Measurements from ENCODE around the gene MUTYH.
"Not testable (repeated sequence)": the region's sequence is repeated elsewhere in the genome, so short reads cannot be mapped to it uniquely, and the experiment has no call there.

The MUTYH gene

DNA sequence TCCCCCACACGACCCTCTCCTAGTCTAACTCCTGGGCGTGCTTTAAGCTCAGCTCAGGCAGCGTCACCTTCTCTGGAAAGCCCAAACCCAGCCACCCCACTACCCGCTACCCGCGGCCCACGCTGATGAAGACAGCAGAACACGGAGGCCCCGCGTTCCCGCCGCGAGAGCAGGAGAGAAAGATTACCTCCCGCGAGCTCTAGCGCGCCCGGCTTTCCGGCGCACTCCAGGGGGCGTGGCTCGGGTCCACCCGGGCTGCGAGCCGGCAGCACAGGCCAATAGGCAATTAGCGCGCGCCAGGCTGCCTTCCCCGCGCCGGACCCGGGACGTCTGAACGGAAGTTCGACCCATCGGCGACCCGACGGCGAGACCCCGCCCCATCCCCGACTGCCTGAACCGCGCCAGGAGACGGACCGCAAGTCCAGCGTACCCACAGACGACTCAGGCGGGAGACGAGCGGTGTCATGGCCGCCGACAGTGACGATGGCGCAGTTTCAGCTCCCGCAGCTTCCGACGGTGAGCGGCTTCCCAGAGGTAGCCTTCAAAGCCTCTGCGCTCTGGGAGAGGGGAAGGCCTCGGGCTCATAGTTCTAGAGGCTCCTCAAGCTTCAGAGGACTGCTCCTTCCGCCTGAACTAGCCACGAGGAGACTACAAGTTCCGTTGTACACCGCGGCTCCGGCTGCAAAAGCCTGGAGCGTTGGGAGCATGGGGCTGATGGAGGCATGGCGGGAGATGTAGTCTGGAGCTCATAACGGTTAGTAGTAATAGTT, at the start of gene MUTYH, which contains the start of gene TOE1:
Gene MUTYH, minus strand, starts transcription at position 652 of the 770 bp plus-strand sequence. CDS start 5,935 bp downstream, outside the sequence.
Gene TOE1, plus strand, starts transcription at position 382 of the 770 bp plus-strand sequence. Its CDS starts 83 bp downstream, at position 465.
- peak; percentile 95 for DNase-seq
- in situ Hi-C loops (cut with MboI; ENCODE audit: low pct_unique_long_range_greater_than_20kb, low sequenced_read_pairs), result no loop called here

DNA sequence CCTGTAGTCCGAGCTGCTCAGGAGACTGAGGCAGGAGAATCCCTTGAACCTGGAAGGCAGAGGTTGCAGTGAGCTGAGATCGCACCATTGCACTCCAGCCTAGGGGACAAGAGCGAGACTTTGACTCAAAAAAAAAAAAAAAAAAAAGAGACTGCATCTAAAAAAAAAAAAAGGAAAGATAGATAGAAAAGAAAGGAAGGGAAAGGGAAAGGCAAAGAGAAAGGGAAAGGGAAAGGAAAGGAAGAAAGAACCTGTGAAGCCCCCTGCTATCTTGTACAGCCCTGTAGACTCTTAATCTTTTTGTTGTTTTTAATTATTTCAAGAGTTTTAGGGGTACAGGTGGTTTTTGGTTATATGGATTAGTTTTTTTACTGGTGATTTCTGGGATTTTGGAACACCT, 46.0 kb upstream of the MUTYH start:
- no peak for DNase-seq
- in situ Hi-C loops (cut with MboI; ENCODE audit: low pct_unique_long_range_greater_than_20kb, low sequenced_read_pairs), result no loop called here

DNA sequence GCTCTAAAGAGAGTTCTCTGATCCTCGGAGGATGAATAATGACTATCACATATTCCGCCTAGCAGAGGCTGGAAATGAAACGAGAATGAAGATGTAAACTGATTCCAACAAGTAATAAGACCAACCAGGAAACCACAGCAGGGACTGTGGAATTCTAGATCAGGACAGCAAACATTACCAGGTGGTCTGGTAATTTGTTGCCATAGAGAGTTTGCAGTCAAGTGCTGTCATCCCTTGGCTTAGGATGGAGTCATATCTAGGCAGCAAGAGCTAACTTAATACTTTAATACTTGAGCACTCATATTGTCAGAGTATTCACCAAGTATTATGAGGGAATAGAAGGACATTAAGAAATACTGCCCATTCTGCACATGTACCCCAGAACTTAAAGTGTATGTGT, 45.1 kb upstream of the MUTYH start:
- in situ Hi-C loops (cut with MboI; ENCODE audit: low pct_unique_long_range_greater_than_20kb, low sequenced_read_pairs), result no loop called here
- DNase-seq, result no peak

DNA sequence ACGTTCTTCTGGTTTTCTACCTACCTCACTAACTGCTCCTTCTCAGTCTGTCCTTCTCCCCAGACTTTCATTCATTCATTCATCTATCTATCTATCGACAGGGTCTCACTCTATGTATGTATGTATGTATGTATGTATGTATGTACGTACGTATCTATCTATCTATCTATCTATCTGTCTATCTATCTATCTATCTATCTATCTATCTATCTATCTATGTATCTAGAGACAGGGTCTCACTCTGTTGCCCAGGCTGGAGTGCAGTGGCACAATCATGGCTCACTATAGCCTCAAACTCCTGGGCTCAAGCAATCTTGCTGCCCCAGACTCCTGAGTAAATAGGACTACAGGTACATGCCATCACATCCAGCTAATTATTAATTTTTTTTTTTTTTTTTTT, 44.0 kb upstream of the MUTYH start:
- DNase-seq; in situ Hi-C loops (cut with MboI; ENCODE audit: low pct_unique_long_range_greater_than_20kb, low sequenced_read_pairs): not testable (repeated sequence)

GRCh38 chr1:45383191-45383590, 43.0 kb upstream of the MUTYH start:
- in situ Hi-C loops (cut with MboI; ENCODE audit: low pct_unique_long_range_greater_than_20kb, low sequenced_read_pairs), result no loop called here

GRCh38 chr1:45381243-45381642, 41.0 kb upstream of the MUTYH start:
- DNase-seq, result no peak

More at GRCh38 chr1:45383191-45383590, 43.0 kb upstream of the MUTYH start:
- no peak for DNase-seq

DNA sequence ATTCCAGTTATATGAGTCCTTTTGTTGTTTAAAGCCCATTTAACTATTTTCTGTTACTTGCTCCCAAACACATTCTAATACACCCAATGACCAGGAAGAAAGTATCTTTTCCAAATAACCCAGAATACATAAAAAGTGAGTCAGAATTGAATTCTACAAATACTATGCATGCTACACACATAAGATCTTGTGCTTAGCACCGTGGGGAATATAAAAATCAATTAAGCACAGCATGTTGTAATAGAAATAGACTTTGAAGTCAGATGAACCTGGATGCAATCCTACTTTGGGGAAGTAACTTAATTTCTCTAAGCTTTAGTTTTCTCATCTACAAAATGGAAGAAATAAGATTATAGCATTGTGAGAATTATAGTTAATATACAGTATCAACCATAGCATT, 40.5 kb upstream of the MUTYH start:
- in situ Hi-C loops (cut with MboI; ENCODE audit: low pct_unique_long_range_greater_than_20kb, low sequenced_read_pairs), result no loop called here

More at GRCh38 chr1:45381243-45381642, 41.0 kb upstream of the MUTYH start:
- in situ Hi-C loops (cut with MboI; ENCODE audit: low pct_unique_long_range_greater_than_20kb, low sequenced_read_pairs), result no loop called here

GRCh38 chr1:45380125-45380524, 39.9 kb upstream of the MUTYH start:
- no peak for DNase-seq
- in situ Hi-C loops (cut with MboI; ENCODE audit: low pct_unique_long_range_greater_than_20kb, low sequenced_read_pairs), result no loop called here

More for the DNA sequence above, 40.5 kb upstream of the MUTYH start:
- no peak for DNase-seq

- in situ Hi-C loops (cut with MboI; ENCODE audit: low pct_unique_long_range_greater_than_20kb, low sequenced_read_pairs), result no loop called here
These were observed 39.3 kb upstream of the MUTYH start for GRCh38 chr1:45379524-45379923.

GRCh38 chr1:45378184-45378583, 37.9 kb upstream of the MUTYH start:
- no peak for DNase-seq
- in situ Hi-C loops (cut with MboI; ENCODE audit: low pct_unique_long_range_greater_than_20kb, low sequenced_read_pairs), result no loop called here

More at GRCh38 chr1:45379524-45379923, 39.3 kb upstream of the MUTYH start:
- no peak for DNase-seq

DNA sequence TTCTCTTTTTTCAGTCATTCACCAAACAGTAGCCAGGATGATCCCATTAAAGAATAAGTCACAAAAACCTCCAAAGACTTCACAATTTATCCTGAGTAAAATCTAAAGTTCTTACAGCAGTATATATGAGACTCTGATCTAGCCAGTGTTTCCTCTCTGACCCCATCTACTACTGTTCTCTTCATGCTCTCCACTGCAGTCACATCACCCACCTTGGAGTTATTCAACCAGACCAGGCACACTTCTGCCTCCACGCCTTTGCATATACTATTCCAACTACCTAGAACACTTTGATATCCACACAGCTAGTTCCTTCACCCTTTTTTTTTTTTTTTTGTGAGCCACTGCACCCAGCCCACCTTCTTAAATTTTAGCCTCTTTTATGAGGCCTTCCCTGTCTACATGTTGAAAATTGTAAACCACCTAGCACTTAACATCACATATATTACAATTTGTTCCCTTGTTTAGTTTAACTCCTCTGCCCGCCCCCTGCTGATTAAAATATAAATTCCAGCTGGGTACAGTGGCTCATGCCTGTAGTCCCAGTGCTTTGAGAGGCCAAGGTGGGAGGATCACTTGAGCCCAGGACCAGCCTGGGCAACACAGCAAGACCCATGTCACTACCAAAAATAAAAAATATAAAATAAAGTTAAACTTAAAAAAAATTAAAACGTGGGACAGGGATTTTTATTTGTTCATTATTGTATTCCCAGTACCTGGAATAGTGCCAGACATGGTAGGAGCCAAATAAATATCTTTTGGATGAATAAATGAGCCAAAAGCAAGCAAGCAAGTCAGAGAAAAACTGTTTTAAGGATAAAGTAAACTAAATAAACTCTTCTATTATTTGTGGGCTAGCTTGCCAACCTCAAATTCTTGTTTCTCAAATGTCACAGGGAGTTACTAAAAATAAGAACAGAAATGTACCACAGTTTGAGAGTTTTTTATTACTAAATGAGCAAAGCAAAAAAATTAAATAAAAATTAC, 35.2 kb upstream of the MUTYH start:
- in situ Hi-C loops (cut with MboI; ENCODE audit: low pct_unique_long_range_greater_than_20kb, low sequenced_read_pairs), result no loop called here

DNA sequence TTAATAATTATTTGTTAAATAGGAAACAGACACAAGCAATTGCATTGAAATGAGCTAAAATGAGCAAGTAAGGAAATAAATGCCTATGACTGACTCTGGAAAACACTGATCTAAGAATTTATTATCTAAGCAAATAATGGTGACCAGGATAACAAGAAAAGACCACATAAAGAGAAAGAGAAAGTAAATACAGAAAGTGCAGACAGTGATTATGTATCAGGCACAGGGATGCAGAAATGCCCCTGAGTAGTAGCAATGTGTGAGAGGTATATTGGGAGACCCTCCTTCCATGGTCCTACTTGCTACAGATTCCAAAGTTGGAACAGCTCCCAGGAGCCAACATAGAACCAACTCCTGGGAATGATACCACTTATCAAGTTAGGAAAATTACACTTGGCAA, 33.3 kb upstream of the MUTYH start:
- in situ Hi-C loops (cut with MboI; ENCODE audit: low pct_unique_long_range_greater_than_20kb, low sequenced_read_pairs), result no loop called here
- no peak for DNase-seq

More for the DNA sequence above, 35.2 kb upstream of the MUTYH start:
- no peak for DNase-seq

DNA sequence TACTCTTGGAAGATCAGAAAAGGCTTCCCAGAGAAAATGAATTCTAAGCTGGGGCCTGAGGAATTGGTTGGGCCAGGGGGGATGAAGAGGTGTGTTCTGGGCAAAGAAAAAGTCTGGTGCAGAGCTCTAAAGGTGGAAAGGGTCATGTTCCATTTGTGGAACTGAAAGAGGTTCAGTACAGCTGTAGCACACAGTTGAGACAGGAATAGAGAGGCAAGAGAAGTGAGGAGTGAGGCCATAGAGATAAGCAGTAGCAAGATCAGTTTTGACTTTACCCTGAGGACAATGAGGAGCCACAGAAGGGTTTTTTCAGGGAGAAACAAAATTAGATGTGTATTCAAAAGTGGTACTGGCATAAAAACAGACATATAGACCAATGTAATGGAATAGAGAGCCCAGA, 30.3 kb upstream of the MUTYH start:
- no peak for DNase-seq
- in situ Hi-C loops (cut with MboI; ENCODE audit: low pct_unique_long_range_greater_than_20kb, low sequenced_read_pairs), result no loop called here

- in situ Hi-C loops (cut with MboI; ENCODE audit: low pct_unique_long_range_greater_than_20kb, low sequenced_read_pairs), result no loop called here
- DNase-seq, result no peak
These were observed 24.8 kb upstream of the MUTYH start for GRCh38 chr1:45365051-45365450.

DNA sequence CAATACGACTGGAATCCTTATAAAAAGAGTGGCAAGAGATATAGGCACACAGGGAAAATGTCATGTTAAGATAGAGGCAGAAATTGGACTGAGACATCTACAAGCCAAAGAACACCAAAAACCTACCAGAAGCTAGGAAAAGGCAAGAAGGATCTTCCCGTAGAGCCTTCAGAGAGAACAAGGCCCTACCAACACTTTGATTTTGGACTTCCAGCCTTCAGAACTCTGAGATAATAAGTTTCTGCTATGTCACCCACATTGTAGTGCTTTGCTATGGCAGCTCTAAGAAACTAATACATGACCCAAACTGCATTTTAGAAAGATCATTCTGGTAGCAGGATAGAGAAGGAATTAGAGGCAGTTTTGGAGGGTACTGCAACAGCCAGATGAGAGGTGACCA, 24.1 kb upstream of the MUTYH start:
- in situ Hi-C loops (cut with MboI; ENCODE audit: low pct_unique_long_range_greater_than_20kb, low sequenced_read_pairs), result no loop called here

DNA sequence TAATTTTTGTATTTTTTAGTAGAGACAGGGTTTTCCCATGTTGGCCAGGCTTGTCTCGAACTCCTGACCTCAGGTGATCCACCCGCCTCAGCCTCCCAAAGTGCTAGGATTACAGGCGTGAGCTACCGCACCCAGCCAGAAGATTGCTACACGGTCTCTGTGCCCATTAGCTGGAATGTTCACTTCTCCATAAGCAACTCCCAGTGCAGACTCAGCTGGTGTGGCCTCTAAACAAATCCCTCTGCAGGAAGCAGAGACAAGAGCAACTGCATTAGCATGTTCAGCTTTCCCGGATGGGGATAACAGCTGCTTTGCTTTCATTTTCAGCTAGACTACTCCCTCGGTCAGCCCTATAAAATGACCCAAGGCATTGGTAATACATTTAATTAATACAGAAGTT, 20.7 kb upstream of the MUTYH start:
- in situ Hi-C loops (cut with MboI; ENCODE audit: low pct_unique_long_range_greater_than_20kb, low sequenced_read_pairs); DNase-seq: not testable (repeated sequence)

More for the DNA sequence above, 24.1 kb upstream of the MUTYH start:
- DNase-seq, result no peak

GRCh38 chr1:45359882-45360513, 19.8 kb upstream of the MUTYH start:
- in situ Hi-C loops (cut with MboI; ENCODE audit: low pct_unique_long_range_greater_than_20kb, low sequenced_read_pairs), result loop anchor here (10.0 kb wide), 1 partner anchor 135 kb away; the partner anchor contains the start of gene TESK2
- DNase-seq, result peak; percentile 71

GRCh38 chr1:45356186-45356585, 15.9 kb upstream of the MUTYH start:
- no peak for DNase-seq
- in situ Hi-C loops (cut with MboI; ENCODE audit: low pct_unique_long_range_greater_than_20kb, low sequenced_read_pairs), result loop anchor here (10.0 kb wide), 1 partner anchor 139 kb away; the partner anchor contains the start of gene TESK2

DNA sequence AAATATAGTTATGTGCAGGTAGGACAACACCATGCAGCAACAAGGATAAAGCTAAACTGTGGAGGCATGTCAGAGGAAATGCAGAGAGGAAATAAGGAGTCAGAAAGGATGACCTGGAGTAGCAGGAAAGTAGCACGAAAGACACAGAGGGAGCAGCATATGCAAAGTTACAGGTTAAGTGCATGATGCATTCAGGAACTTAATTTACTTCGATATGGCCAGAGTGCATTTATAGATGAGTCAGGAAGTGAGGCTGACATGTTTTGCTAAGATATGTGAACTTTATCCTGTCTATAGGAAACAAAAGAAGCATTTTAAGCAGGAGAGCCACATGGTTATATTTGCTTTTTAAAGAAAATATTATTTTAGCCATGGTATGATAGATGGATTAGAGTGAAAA, 15.4 kb upstream of the MUTYH start:
- no peak for DNase-seq
- in situ Hi-C loops (cut with MboI; ENCODE audit: low pct_unique_long_range_greater_than_20kb, low sequenced_read_pairs), result loop anchor here (10.0 kb wide), 1 partner anchor 139 kb away; the partner anchor contains the start of gene TESK2

Data from KBM-7 (cell line).